Activated naive CD4-positive, alpha-beta T cell treated with anti-CD3 and anti-CD28 coated beads for 36 hours (primary cell): ENCODE results near the gene TRIM45. TPM values are rescaled to one million over a fixed set of nuclear protein-coding genes. Genes with fewer than 3 reads are reported as not detected.

ENCODE experiments used
- CTCF ChIA-PET: fragments of 350-600 bp; sonication (Branson Sonifier 250); formaldehyde crosslinking; loops from one replicate; lab custom pipeline; 2021; ENCODE audit warnings: antibody characterized with exemption; lab: Charles Lee
- DNase-seq: peaks from one replicate; pipeline ENCODE4 v3.0.0-alpha.2; 2020
- H3K27ac Mint-ChIP-seq: one replicate; pipeline ENCODE4 v1.8.0; 2021; ENCODE audit warnings: mild to moderate bottlenecking, mixed read lengths
- H3K27me3 Mint-ChIP-seq: one replicate; pipeline ENCODE4 v1.8.0; 2021; ENCODE audit warnings: low read depth, mixed read lengths
- H3K36me3 Mint-ChIP-seq: one replicate; pipeline ENCODE4 v1.8.0; 2021; ENCODE audit warnings: low read depth, mixed read lengths
- H3K4me1 Mint-ChIP-seq: one replicate; pipeline ENCODE4 v1.8.0; 2021; ENCODE audit warnings: low read depth, mixed read lengths
- H3K4me3 Mint-ChIP-seq: one replicate; pipeline ENCODE4 v1.8.0; 2021; ENCODE audit warnings: mild to moderate bottlenecking, moderate library complexity, mixed read lengths
- H3K9me3 Mint-ChIP-seq: one replicate; pipeline ENCODE4 v1.8.0; 2021; ENCODE audit warnings: mixed read lengths
- intact Hi-C: fragments of 100-400 bp; cut with micrococcal nuclease; formaldehyde crosslinking; loops from one replicate; pipeline ENCODE4 v1.15.1; 2023
- total RNA-seq, 2 experiments: library from RNA; stranded (reverse); gene quantifications; one replicate each; pipeline ENCODE4 v1.2.3, GENCODE V29; 2021

The TRIM45 gene
- total RNA-seq, 2 experiments from 2014 or later = 0.17 TPM

GRCh38 chr1:117146575-117147340 lies 25.2 kb upstream of the TRIM45 start:
- Mint-ChIP-seq H3K4me1 (no peaks in the 10 kb centered on the region), H3K27ac (no peak overlapping the region), H3K36me3 (no peaks in the 10 kb centered on the region), H3K4me3 (no peak overlapping the region), H3K27me3 (no peaks in the 10 kb centered on the region), H3K9me3 (peaks cover 2% of the 10 kb centered on the region)
- intact Hi-C loops = no loop called here
- CTCF ChIA-PET = no interaction called here
- no peak for DNase-seq

DNA sequence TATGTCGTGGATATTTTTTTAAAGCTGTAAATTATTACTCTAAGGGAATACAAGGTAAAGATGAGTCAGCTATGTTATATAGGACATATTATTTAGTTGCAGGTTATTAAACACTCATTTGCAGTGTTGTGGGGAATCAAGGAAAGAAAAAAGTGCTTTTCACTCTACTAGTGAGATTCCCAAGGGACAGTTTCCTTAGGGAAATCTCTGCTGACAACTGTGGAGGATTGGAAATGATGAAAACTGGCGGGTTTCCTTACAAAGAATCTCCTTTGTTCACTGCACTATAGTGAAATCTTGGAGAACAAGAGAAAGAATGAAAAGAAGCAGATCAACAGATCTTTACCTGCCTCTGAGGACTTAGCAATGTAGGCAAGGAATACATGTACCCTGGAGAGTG lies 24.5 kb upstream of the TRIM45 start:
- CTCF ChIA-PET = no interaction called here
- no peaks in the 10 kb centered on the region for H3K4me1 Mint-ChIP-seq
- no peaks in the 10 kb centered on the region for H3K9me3 Mint-ChIP-seq
- no peaks in the 10 kb centered on the region for H3K36me3 Mint-ChIP-seq
- H3K27me3 Mint-ChIP-seq = no peaks in the 10 kb centered on the region
- intact Hi-C loops = no loop called here
- H3K27ac Mint-ChIP-seq = no peak overlapping the region
- H3K4me3 Mint-ChIP-seq = no peak overlapping the region
- DNase-seq = no peak

GRCh38 chr1:117143871-117144270 lies 22.3 kb upstream of the TRIM45 start:
- Mint-ChIP-seq H3K4me1 (no peaks in the 10 kb centered on the region), H3K4me3 (no peak overlapping the region), H3K9me3 (no peaks in the 10 kb centered on the region), H3K27me3 (no peaks in the 10 kb centered on the region), H3K27ac (no peak overlapping the region), H3K36me3 (no peaks in the 10 kb centered on the region)
- intact Hi-C loops = no loop called here
- DNase-seq = no peak
- CTCF ChIA-PET = interaction anchor here (0.6 to 1.2 kb wide), 2 partner anchors 15 to 69 kb away, joined by 3 read pairs; no protein-coding TSS in a partner anchor

GRCh38 chr1:117143172-117143571 lies 21.6 kb upstream of the TRIM45 start:
- intact Hi-C loops = no loop called here
- Mint-ChIP-seq H3K27me3 (no peaks in the 10 kb centered on the region), H3K4me3 (no peak overlapping the region), H3K36me3 (no peaks in the 10 kb centered on the region), H3K27ac (no peak overlapping the region), H3K4me1 (no peaks in the 10 kb centered on the region), H3K9me3 (no peaks in the 10 kb centered on the region)
- no peak for DNase-seq
- CTCF ChIA-PET = interaction anchor here (2.0 kb wide), 1 partner anchor 15 kb away, joined by 8 read pairs; no protein-coding TSS in a partner anchor

GRCh38 chr1:117142200-117142599 lies 20.7 kb upstream of the TRIM45 start:
- no peak for DNase-seq
- Mint-ChIP-seq H3K4me1 (no peaks in the 10 kb centered on the region), H3K36me3 (no peaks in the 10 kb centered on the region), H3K9me3 (no peaks in the 10 kb centered on the region), H3K4me3 (no peak overlapping the region), H3K27ac (no peak overlapping the region), H3K27me3 (no peaks in the 10 kb centered on the region)
- intact Hi-C loops = no loop called here
- CTCF ChIA-PET = interaction anchor here (2.0 kb wide), 1 partner anchor 14 kb away, joined by 8 read pairs; no protein-coding TSS in a partner anchor

GRCh38 chr1:117138561-117138960 lies 17.0 kb upstream of the TRIM45 start:
- DNase-seq = no peak
- H3K27me3 Mint-ChIP-seq = peaks cover 5% of the 10 kb centered on the region
- no peak overlapping the region for H3K27ac Mint-ChIP-seq
- intact Hi-C loops = no loop called here
- no peaks in the 10 kb centered on the region for H3K9me3 Mint-ChIP-seq
- H3K4me3 Mint-ChIP-seq = no peak overlapping the region
- H3K4me1 Mint-ChIP-seq = no peaks in the 10 kb centered on the region
- CTCF ChIA-PET = no interaction called here
- no peaks in the 10 kb centered on the region for H3K36me3 Mint-ChIP-seq

DNA sequence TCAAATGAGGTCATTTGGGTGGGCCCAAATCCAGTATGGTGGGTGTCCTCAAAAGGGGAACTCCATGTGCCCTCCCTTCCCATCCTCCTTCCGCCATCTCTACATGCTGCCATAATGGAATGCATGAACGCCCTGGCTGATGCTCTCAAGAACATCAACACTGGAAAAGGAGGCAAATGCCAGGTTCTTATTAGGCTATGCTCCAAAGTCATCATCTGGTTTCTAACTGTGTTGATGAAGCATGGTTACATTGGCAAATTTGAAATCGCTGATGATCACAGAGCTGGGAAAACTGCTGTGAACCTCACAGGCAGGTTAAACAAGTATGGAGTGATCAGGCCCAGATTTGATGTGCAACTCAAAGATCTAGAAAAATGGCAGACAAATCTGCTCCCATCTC lies 16.6 kb upstream of the TRIM45 start:
- intact Hi-C loops = no loop called here
- Mint-ChIP-seq H3K4me3 (no peak overlapping the region), H3K27ac (no peak overlapping the region), H3K27me3 (peaks cover 7% of the 10 kb centered on the region), H3K36me3 (no peaks in the 10 kb centered on the region), H3K9me3 (no peaks in the 10 kb centered on the region), H3K4me1 (no peaks in the 10 kb centered on the region)
- CTCF ChIA-PET = no interaction called here
- no peak for DNase-seq

DNA sequence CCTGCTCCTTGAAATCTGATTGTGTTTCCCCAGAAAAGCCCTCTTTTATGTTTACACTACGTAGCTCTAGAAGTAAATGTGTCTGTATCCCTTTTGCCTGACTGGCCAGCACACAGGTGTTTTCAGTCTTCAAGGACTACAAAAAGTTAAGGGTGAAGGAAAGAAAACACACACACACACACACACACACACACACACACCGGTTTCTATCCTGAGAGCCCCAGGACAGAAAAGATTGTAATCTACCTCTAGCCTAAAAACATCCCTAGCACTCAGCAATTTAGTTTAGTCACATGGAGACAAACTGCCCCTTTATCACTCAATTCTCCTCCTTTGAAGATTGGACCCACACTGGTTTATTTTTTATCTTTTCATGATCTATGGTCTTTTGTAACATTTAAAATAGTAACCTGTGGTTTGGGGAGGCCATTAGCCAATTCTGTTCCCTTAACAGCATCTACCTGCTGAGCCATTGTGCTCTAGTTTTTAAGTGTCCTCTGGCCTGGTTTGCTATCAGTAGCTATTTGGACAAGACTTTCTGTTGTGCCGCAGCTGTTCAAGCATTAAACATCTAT lies 15.8 kb upstream of the TRIM45 start:
- DNase-seq = no peak
- H3K4me3 Mint-ChIP-seq = no peak overlapping the region
- H3K36me3 Mint-ChIP-seq = no peaks in the 10 kb centered on the region
- CTCF ChIA-PET = no interaction called here
- no peaks in the 10 kb centered on the region for H3K9me3 Mint-ChIP-seq
- H3K27me3 Mint-ChIP-seq = peaks cover 7% of the 10 kb centered on the region
- no peak overlapping the region for H3K27ac Mint-ChIP-seq
- no peaks in the 10 kb centered on the region for H3K4me1 Mint-ChIP-seq
- intact Hi-C loops = no loop called here

DNA sequence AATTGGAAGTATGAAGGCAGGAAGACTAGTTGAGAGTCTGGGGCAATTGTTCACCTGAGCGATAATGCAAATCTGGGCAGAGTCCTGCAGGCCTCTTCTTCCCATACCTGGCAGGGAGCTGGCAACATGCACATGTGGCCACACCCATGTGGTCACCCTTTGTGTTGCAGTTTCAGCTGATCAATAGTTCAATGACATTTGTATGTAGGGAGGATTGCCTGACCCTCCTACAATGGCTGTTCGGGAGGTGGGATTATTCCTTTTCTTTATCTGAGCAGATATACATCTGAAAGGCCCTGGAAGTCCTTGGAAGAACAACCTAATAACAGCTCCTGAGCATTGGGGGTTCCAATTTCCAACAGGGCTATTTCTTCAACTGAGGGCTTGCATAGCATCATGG lies 15.2 kb upstream of the TRIM45 start:
- no peak overlapping the region for H3K4me3 Mint-ChIP-seq
- CTCF ChIA-PET = no interaction called here
- intact Hi-C loops = no loop called here
- no peaks in the 10 kb centered on the region for H3K4me1 Mint-ChIP-seq
- H3K9me3 Mint-ChIP-seq = no peaks in the 10 kb centered on the region
- no peak for DNase-seq
- peaks cover 7% of the 10 kb centered on the region for H3K27me3 Mint-ChIP-seq
- H3K27ac Mint-ChIP-seq = no peak overlapping the region
- no peaks in the 10 kb centered on the region for H3K36me3 Mint-ChIP-seq

- Mint-ChIP-seq H3K9me3 (no peaks in the 10 kb centered on the region), H3K27ac (no peak overlapping the region), H3K4me1 (no peaks in the 10 kb centered on the region), H3K4me3 (no peak overlapping the region), H3K36me3 (no peaks in the 10 kb centered on the region), H3K27me3 (peaks cover 7% of the 10 kb centered on the region)
- intact Hi-C loops = no loop called here
- DNase-seq = no peak
- CTCF ChIA-PET = interaction anchor here (1.2 kb wide), 1 partner anchor 9 kb away, joined by 3 read pairs; no protein-coding TSS in a partner anchor
Measured at GRCh38 chr1:117135329-117135728, 13.8 kb upstream of the TRIM45 start.

DNA sequence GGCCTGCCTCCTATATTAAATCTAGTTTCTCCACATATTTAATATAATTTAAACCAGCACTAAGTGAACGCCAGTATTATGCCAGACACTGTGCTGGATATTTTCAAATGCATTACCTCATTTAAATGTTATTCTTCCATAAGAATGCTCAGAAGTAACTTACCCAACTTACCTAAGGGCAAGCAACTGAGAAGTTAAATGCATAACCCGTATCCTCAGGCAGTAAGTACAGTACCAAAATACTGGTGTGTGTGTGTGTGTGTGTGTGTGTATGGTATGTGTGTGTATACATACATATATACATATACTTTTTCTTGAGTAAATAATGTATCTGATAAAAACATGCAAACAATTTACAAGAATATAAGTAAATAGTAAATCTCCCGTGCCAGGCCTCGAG lies 9.0 kb upstream of the TRIM45 start:
- no peak overlapping the region for H3K4me3 Mint-ChIP-seq
- no peak for DNase-seq
- CTCF ChIA-PET = no interaction called here
- intact Hi-C loops = no loop called here
- no peaks in the 10 kb centered on the region for H3K36me3 Mint-ChIP-seq
- no peaks in the 10 kb centered on the region for H3K4me1 Mint-ChIP-seq
- H3K9me3 Mint-ChIP-seq = no peaks in the 10 kb centered on the region
- no peak overlapping the region for H3K27ac Mint-ChIP-seq
- H3K27me3 Mint-ChIP-seq = peaks cover 11% of the 10 kb centered on the region

DNA sequence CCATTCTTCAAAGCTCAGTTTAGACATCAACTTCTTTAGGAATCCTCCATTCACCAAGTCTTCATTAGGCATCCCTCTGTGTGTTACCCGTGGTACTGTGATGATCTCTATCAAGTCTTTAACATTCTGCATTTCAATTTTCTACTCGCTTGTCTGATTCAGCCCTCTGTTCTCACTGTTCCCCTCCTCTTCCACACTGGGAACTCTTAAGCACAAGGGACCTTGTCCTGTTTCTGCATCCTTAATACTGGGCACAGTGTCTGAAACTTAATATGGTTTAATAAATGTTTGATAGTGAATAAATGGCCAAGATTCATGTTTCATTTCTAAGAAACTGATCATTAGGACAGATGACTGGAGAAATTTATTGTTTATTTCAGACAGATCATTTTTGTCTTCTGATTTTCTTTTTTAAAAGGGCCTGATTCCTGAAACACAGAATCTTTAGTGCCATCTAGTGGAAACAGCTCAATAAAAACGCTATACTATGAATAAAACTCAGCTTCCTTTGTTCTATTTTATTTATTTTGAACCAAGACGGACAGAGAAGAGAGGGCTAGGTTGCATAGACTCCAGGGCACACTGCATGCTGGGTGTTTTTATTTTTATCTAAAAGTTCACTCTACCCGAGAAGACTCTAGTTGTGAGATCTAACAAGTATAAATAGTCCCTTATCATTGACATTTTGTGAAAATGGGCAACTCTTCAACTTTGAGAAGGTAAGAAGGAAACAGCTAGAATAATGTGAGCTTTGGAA lies 7.0 kb upstream of the TRIM45 start:
- H3K9me3 Mint-ChIP-seq = no peaks in the 10 kb centered on the region
- no peaks in the 10 kb centered on the region for H3K4me1 Mint-ChIP-seq
- CTCF ChIA-PET = interaction anchor here (0.6 to 2.7 kb wide), 35 partner anchors 9 to 627 kb away, joined by 3 to 16 read pairs (median 4); partner anchors contain the start of gene MAN1A2
- no peak overlapping the region for H3K27ac Mint-ChIP-seq
- no peaks in the 10 kb centered on the region for H3K36me3 Mint-ChIP-seq
- DNase-seq = no peak
- no peak overlapping the region for H3K4me3 Mint-ChIP-seq
- intact Hi-C loops = loop anchor here (1.0 to 10.0 kb wide), 5 partner anchors 60 to 994 kb away; no protein-coding TSS in a partner anchor
- H3K27me3 Mint-ChIP-seq = peaks cover 6% of the 10 kb centered on the region
